ENCODE measurements around the gene SBNO2.

The SBNO2 gene

DNA sequence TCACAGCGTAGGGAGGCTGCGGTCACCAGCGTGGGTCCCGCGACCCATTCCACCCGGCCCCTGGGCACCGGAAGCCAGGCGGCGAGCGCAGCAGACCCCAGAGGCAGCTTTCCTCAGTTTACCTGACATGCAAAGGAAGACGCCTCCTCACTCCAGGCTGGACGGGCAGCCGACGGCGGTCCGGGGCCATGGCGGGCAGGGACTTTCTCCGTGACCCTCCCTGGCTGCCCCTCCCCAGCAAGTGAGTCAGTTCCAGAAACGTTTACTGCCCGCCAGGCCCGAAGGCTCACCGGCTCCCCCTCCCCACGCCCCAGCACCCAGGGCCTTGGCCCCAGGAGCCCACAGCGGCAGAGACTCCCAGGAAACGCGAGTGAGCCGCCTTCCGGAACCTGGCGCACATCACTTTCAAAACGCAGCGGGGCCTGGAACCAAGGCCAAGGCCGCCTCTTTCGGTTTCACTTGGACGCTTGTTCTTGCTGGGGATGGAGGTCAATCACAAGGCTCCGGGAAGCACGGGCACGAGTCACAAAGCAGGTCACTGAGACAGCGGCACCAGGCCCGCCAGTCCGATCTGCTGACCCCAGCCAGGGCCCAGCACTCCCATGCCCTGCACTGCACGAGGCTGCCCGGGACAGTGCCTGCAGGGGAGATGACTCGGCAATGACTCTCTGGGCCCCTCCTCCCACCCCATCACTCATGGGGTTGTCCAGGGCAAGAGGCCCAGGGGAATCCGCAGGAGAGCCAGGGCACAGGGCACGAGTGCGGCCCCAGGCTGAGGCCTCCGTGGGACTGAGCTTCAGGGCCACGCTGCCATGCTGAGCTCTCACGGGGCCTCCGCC lies 5.3 kb downstream of the SBNO2 start:
- no peak for DNase-seq

- no peak for DNase-seq
Measured at GRCh38 chr19:1167687-1168571, 6.1 kb downstream of the SBNO2 start.

GRCh38 chr19:1166872-1167573 lies 7.0 kb downstream of the SBNO2 start:
- DNase-seq: no peak

DNA sequence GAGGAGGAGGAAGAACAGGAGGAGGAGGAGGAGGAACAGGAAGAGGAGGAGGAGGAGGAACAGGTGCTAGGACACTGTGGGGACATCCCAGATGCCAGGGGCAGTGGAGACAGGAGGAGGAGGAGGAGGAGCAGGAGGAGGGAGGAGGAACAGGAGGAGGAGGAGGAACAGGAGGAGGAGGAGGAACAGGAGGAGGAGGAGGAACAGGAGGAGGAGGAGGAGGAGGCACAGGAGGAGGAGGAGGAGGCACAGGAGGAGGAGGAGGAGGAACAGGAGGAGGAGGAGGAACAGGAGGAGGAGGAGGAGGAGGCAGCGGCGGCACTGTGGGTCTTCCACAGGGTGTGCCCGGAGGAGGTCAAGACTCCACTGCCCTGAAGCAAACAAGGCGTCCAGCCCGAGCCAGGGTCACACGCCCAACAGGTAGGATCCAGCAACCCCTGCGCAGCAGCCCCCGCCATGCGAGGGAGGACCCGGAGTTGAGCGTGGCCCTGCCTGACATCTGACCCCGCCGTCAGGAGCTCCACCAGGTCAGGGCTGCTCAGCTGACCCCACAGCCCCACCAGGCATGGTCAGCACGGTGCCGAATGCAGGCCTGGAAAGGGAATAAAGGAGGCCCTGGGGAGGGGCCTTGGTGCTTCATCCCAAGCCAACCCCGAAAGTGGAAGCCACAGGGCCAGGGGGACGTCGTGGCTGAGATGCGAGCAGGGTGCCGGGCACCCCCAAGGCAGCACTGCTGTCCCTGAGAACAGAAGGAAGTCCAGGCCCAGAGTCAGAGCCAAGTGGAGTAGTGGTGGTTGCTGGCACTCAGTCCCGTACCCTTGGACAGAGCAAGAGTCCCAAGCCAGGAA lies 9.2 kb downstream of the SBNO2 start:
- DNase-seq: no peak

DNA sequence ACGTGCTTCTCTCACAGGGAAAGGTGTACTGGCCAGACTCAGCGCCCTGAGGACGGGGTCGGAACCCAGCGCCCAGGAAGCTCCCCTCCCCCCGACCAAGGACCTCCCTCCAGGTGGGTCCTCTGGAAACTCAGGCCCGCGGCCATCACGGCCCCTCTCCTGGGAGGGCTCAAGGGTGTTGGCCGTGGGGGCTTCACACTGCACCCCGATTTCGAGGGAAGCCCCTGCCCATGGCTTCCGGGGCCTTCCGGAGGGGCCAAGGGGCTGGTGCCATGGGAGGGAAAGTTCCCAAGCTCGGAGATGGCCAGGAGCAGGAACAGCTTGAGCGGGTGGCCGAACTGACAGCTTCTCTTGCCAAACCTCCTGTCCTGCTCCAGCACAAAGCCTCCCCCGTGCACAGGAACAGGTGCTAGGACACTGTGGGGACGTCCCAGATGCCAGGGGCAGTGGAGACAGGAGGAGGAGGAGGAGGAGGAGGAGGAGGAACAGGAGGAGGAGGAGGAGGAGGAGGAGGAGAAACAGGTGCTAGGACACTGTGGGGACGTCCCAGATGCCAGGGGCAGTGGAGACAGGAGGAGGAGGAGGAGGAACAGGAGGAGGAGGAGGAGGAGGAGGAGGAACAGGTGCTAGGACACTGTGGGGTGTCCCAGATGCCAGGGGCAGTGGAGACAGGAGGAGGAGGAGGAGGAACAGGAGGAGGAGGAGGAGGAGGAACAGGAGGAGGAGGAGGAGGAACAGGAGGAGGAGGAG lies 10.0 kb downstream of the SBNO2 start:
- no peak for DNase-seq

GRCh38 chr19:1163283-1163933 lies 10.7 kb downstream of the SBNO2 start:
- DNase-seq: no peak

DNA sequence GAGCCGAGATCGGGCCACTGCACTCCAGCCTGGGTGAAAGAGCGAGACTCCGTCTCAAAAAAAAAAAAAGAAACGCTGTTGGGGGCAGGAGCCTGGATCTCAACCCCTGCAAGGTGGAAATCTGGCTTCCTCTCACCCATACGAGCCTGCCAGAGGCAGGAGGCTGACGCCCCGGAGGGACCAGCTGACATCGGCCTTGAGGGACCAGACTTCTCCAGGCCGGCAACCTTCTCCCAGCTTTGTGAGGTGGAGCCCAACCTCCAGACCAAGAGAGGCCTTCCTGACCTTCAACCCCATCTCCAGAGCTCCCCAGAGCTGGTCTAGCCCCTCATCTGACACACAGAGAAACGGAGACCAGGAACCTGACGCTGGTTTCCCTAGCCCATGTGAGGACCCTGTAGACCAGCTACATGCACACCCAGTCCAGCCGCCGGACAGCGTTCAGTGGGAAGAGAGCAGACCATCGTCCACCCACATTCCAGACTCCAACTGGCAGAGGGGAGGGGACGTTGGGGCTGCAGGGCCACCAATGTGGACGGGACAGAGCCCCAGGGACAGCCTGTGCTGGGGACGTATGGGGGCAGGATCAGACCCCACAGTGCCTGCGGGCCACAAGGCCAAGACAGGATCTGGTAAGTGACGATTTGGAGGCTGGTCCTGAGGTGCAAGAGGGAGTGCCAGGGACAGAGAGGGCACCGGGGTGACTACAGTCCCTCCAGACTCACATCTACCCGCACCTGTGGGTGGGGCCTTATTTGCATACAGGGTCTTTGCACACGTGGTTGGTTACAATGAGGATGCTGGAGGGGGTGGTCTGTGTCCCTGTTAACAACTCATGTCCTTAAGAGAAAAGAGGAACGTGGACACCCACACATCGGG lies 11.4 kb downstream of the SBNO2 start:
- DNase-seq: no peak

- no peak for DNase-seq
Measured at GRCh38 chr19:1161716-1162115, 12.4 kb downstream of the SBNO2 start.

DNA sequence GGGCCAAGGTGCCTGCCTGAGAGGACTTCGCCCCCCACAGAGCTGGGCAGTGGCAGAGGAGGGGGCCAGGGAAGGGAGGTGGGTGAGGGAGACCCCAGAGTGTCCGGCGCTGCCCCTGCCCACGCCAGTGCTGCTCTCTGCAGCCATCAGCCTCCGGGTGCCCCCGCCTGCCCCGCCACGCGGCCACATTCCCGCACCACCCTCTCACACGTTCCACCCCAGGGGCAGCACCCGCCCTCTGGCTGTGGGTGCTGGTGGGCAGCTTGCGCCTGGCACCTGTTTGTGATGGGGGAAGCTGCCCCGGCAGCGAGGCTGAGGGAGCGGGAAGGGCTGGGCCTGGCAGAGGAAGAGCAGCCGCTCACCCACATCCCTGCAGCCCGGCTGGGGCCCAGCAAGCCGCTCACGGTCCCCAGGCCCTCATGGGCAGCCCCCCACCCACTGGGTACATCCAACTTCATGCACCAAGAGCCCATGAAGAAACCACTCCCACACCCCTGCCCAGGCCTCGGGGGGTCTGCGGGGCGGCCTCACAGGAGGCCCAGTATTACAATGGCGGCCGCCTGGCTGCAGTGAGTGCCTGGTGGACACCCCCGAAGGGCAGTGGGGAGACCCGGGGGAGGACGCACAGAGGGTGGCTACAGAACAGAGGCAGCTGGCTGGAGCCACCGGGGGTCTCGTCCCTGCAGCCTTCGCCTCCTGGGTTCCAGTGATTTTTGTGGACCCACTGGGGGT lies 14.0 kb downstream of the SBNO2 start:
- no peak for DNase-seq

- no peak for DNase-seq
Measured at GRCh38 chr19:1158885-1159448, 15.1 kb downstream of the SBNO2 start.

- DNase-seq: no peak
Measured at GRCh38 chr19:1157931-1158884, 15.9 kb downstream of the SBNO2 start.

- DNase-seq: no peak
Measured at GRCh38 chr19:1156830-1157615, 17.0 kb downstream of the SBNO2 start.

DNA sequence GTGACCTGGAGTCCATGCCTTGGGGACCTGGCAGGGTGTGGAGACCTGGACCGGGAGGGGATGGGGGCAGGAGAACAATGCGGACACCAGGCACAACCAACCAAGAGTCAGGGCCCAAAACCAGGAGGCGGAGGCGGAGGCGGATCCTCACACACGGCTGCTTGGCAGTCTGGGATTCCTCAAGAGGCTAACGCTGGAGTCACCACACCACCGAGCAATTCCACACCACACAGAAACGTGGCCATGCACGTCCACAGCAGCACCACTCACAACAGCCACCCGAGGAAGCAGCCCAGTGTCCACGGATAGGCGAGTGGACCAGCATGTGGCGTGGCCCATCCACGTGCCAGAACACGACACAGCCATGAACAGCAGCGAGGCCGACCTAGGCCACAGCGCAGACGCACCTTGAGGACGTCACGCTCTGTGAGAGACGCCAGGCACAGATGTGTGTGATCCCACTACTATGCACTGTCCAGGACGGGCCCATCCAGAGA lies 17.7 kb downstream of the SBNO2 start:
- DNase-seq: no peak

GRCh38 chr19:1155352-1156304 lies 18.4 kb downstream of the SBNO2 start:
- no peak for DNase-seq

- no peak for DNase-seq
Measured at GRCh38 chr19:1154731-1155351, 19.2 kb downstream of the SBNO2 start.
